Spleen (tissue), 7 donors: Measurements from ENCODE around the gene SLC25A6.

Experiments used
- CTCF ChIP-seq, 11 experiments: fragments of 200-600 bp in 7 of 11; fragments of 450-650 bp in 4 of 11; sonication (generic) in 4 of 11; IDR thresholded peaks in 8 of 11; conservative IDR thresholded peaks in 3 of 11; 1 replicate in 7 of 11; 2 replicates in 4 of 11; pipeline versions ENCODE4 v1.4.0 to v1.8.0; 2016 to 2021; ENCODE audit warnings: antibody characterized with exemption in 11 of 11, inconsistent platforms in 4 of 11, mild to moderate bottlenecking in 1 of 11
- POLR2A ChIP-seq, 3 donors: fragments of 450-650 bp; IDR thresholded peaks; one replicate each; pipeline ENCODE4 v1.5.1; 2017; ENCODE audit warnings: antibody characterized with exemption in 3 of 3, mild to moderate bottlenecking in 1 of 3
- POLR2AphosphoS5 ChIP-seq, 3 donors: sonication (generic); formaldehyde crosslinking; IDR thresholded peaks; one replicate each; pipeline ENCODE4 v1.5.1; 2017; ENCODE audit warnings: antibody characterized with exemption in 3 of 3
- donor health status: DM: no; HTN: no; CAD: no; lungs with moderate emphysema.
- donor health status: DM: no; HTN: no; CAD: no.
- donor health status: DM: no; HTN: no; CAD: no.

DNA sequence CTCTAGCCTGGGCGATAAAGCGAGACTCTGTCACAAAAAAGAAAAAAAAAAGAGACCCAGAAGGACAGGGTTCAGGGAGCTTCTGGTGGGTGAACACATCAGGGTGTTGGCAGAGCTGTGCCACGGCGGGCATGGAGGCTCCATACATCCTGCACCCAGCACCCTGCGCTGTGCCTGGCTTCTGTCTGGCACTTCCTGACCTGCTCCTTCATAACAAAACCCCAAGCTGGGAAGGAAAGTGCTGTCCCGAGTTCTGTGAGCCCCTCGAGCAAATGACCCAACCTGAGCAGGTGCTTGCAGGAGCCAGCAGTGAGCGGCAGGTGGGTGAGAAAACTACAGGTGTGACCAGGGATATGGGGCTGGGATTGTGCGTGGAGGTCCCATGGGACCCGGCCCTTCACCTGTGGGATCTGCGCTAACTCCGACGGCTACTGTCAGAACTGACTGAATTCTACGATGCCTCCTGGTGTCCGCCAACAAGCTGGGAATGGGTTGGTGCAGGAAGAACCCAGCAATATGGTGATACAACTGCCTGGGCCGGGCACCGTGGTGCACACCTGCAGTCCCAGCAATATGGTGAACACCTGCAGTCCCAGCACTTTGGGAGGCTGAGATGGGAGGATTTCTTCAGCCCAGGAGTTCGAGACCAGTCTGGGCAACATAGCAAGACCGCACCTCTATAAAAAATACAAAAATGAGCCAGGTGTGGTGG is 41.9 kb upstream of the SLC25A6 start:
- TF ChIP-seq POLR2A (IDR thresholded peaks at IDR 0.05): no peak
- no peak for TF ChIP-seq CTCF (IDR thresholded peaks at IDR 0.05 in 8 of 11, conservative IDR thresholded peaks at IDR 0.05 in 3 of 11)
- no peak for TF ChIP-seq POLR2AphosphoS5 (IDR thresholded peaks at IDR 0.05)
